AML-193 (cell line): Measurements from ENCODE around the gene COPS4.
"Not testable (repeated sequence)": the region's sequence is repeated elsewhere in the genome, so short reads cannot be mapped to it uniquely, and the experiment has no call there.

Experiments
- DNase-seq, 2 experiments: peaks; one replicate each; lab custom pipeline; 2025; lab: John Stamatoyannopoulos, UW

COPS4 gene

DNA sequence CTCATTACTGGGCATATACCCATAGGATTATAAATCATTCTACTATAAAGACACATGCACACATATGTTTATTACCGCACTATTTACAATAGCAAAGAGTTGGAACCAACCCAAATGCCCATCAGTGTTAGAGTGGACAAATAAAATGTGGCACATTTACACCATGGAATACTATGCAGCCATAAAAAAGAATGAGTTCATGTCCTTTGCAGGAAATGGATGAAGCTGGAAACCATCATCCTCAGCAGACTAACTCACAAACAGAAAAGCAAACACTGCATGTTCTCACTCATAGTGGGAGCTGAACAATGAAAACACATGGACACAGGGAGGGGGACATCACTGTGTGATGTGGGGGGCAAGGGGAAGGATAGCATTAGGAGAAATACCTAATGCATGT is 11.4 kb upstream of the COPS4 start:
- not testable (repeated sequence) for DNase-seq

DNA sequence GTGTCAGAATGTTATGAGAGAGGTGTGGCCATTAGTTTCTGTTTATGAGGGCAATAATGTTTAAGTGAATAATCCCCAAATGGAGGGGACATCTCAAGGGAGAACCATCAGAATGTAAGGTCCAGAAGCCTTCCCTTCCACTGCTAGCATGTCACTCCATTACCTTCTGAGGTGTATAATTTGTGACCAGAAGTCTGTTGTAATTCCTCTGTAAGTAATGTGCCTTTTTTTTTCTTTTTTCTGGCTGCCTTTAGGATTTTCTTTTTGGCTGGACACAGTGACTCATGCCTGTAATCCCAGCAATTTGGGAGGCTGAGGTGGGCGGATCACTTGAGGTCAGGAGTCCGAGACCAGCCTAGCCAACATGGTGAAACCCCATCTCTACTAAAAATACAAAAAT is 10.8 kb upstream of the COPS4 start:
- DNase-seq: no peak

DNA sequence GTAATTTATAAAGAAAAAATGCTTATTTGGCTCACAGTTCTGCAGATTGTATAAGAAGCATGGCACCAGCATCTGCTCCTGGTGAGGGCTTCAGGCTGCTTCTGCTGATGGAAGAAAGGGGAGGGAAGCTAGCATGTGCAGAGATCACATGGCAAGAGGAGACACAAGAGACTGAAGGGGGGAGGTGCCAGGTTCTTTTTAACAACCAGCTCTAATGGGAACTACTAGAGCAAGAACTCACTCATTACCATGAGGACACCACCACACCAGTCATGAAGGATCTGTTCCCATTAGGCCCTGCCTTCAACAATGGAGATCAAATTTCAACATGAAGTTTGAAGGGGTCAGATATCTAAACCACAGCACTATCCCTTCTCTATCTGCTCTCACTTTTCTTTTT is 9.4 kb upstream of the COPS4 start:
- no peak for DNase-seq

DNA sequence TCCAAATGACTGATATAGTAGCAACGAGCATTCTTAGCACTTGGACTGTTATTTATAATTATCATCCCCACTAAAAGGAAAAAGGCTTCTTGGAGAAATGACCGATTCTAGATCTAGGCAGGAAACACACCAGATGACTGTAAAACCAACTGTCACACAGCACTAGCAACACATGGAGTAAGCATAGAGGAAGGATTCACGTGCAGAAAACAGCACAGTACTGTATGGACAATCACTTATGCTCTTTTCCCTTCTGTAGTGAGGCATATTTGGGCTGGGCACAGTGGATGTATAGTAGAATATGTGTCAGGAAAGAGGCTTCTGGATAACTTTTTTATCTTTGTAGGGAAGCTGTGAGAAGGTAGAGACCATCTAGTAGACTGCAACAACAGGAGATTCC is 6.0 kb upstream of the COPS4 start:
- no peak for DNase-seq

DNA sequence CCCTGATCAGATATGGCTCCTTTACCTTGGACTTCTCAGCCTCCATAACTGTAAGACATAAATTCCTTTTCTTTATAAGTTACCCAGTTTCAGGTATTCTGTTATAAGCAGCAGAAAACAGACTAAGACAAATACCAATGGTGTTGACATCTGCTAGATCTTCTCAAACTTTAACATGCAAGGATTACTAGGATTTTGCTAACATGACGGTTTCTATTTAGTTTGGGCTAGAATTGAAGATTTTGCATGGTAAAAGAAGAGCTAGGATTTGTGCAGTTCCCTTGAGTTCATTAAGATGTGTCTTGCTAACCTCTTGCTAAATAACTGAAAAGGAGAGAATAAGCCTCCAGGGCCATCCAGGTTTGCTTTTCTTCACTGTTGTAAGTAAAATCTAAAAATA is 5.3 kb upstream of the COPS4 start:
- no peak for DNase-seq

DNA sequence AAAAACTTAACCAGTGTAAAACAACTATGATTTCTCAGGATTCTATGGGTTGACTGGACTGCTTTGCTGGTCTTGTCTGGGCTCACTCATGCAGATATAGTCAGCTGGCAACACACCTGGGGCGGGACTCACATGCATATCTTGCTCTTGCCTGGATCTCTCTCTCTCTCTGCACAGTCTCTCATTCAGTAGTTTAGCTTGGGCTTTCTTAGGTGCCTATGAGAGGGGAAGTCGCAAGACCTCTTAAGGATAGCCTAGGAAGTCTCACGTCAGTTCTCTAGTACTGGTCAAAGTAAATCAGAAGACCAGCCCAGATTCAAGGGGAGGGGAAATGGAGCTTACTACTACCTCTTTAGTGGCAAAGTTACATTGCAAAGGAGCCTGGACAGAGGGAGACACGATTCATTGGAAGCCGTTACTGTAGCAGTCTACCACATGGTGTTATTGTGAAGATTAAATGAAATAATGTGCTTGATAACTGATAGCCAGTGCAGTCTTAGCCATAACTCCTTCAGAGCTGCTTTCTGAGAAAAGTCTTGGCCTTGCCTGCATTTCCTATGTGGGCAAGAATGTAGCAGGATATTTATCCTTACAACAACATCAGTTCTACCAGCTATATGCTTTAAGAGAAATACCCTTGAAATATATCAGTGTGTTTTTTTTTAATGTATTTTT is 2.1 kb downstream of the COPS4 start:
- peak; percentile 30 to 47 for DNase-seq

DNA sequence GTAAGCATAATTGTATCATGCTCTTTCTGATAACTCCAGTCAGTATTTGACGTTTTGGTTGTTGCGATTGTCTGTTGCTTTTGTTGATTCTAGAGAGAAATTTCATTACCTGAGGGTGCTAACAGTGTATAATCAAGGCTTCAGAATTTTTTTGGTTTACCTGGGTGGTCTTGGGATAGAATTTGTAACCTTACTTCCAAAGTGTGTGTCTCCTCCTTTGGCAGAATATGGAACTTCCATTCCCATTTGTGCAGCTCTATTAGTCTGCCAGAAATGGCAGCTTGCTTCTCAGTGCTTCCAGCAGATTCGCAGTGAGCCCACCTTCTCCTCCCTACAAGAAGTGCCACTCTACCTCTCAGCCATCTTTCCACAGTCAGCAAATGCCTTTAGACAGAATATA is 5.3 kb downstream of the COPS4 start:
- no peak for DNase-seq

DNA sequence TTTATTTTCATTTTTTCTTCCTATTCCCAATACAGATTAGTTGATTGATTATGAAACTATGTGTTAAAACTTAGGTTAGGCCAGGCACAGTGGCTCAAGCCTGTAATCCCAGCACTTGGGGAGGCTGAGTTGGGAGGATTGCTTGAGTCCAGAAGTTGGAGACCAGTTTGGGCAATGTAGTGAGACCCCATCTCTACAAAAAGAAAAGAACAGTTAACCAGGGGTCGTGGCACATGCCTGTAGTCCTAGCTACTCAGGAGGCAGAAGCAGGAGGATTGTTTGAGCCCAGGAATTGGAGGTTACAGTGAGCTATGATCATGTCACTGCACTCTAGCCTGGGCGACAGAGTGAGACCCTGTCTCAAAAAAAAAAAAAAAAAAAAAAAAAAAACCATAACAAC is 8.2 kb downstream of the COPS4 start:
- not testable (repeated sequence) for DNase-seq

DNA sequence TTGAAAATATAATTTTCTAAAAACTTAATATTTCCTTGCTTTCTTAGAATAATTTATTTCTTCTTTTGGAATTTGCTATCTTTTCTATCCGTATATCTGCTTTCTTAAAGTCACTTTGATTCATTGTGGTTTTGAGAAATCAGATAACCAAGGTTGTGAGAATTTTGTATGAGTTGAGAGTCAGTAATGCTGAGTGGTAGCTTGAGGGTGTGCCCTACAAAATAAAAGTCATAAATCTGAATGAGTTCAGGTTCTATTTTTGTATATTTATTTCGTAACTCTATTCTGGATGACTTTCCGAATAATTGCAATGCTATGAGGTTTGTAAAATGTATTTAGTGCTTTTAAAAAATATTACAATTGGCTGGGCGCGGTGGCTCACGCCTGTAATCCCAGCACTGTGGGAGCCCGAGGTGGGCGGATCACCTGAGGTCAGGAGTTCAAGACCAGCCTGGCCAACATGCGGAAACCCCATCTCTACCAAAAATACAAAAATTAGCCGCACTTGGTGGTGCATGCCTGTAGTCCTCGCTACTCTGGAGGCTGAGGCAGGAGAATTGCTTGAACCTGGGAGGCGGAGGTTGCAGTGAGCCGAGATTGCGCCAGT is 8.9 kb downstream of the COPS4 start:
- no peak for DNase-seq

DNA sequence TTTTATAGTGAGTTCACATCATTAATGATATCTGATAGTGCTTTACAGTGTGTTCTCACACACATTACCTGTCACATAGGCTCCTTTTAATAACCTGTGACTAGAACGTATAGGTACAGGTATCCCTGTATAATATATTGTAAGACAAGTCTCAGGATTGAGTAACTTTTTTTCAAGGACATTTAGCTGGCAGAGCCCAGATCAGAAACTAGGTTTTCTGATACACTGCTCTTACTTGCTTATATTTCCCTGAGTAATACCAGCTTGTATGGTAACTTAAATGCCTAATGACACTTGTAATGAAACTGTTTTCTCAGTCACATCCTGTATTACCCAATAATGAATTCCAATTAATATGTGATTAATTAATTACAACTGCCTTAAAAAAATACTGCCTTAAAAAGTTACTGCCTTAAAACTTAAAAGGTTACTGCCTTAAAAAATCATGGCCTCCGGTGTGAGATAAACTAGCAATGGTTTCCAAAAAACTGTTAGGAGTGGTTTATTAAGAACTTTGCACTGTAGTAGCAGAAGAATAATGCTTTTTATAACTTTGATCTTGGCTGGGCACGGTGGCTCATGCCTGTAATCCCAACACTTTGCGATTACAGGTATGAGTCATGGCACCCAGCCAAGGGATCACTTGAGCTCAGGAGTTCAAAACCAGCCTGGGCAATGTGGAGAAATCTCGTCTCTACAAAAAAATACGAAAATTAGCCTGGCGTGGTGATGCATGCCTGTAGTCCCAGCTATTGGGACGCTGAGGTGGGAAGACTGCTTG is 11.9 kb downstream of the COPS4 start:
- DNase-seq: no peak

DNA sequence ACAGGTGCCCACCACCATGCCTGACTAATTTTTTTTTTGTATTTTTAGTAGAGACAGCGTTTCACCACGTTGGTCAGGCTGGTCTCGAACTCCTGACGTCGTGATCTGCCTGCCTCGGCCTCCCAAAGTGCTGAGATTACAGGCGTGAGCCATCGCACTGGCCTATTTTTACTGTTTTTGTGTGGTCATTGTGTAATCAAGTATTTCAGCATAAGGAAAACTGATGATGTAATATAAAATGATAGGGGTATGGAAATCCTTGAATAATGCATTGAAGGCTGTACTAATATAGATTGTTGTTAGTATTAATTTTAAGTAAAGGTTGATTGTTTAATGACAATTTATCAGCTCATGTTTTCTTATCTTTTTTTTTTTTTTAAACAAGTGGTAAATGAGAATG is 13.8 kb downstream of the COPS4 start:
- not testable (repeated sequence) for DNase-seq

DNA sequence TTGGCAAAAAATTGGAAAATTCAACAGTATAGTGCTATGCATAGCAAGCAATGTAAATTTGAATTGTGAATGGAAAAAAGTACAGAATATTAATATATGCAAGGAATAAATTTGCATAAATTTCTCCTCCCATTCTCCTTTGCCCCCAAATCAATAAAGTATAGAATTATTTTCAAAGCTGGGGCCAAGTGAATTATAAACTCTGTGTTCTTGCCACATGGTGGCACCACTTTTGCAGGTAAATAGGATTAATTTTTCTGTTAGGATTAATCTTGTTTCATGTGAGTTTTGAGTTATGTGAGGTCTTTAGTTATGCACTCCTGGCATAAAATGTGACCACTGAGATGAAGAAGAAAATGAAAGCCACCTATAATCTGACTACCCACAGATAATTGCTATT is 19.9 kb downstream of the COPS4 start:
- peak; percentile 34 to 47 for DNase-seq

DNA sequence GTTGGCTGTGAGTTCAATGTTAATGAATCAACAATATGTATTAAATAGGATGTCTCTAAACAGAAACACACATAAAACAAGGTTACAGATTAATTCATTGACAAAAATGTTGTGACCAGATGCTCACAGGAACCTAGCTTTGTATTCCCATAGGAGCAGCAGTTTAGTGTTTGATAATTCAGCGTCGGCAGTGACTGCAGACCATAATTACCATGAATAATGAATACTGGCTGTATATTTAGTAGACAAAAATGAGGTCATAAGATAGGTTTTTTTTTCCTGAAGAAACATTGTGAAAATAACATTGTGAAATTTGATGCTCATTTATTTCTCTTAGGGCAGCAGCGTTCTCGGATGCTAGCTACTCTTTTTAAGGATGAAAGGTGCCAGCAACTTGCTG is 27.8 kb downstream of the COPS4 start:
- no peak for DNase-seq

DNA sequence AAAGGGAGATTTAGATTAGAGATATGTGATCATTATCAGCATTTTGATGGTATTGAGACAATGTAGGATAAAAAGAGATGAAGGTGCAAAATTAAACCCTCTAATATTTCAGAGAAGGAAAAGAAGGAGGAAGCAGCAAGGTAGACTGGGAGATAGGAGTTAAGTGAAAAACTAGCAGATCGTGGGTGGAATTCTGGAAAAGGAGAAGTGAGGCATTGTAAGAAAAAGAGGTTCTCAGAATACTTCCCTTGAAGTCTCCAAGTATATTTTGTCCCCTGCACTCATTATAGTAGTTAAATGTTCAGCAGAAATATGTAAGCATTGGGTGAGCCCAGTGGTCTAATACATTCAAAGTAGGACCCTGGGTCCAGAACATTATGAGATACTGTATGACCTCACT is 30.3 kb downstream of the COPS4 start:
- DNase-seq: no peak

DNA sequence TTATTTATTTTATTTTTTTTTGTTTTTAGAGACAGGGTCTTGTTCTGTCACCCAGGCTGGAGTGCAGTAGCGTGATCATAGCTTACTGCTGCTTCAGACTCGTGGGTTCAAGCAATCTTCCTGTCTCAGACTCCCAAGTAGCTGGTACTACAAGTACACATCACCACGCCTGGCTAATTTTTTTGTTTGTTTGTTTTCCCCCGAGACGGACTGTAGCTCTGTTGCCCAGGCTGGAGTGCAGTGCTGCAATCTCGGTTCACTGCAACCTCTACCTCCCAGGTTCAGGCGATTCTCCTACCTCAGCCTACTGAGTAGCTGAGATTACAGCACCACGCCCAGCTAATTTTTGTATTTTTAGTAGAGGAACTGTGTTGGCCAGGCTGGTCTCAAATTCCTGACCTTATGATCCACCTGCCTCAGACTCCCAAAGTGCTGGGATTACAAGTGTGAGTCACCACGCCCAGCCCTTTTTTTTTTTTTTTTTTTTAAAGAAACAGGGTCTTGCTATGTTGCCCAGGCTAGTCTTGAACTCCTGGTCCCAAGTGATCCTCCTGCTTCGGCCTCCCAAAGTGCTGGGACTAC is 32.2 kb downstream of the COPS4 start:
- DNase-seq: no peak

DNA sequence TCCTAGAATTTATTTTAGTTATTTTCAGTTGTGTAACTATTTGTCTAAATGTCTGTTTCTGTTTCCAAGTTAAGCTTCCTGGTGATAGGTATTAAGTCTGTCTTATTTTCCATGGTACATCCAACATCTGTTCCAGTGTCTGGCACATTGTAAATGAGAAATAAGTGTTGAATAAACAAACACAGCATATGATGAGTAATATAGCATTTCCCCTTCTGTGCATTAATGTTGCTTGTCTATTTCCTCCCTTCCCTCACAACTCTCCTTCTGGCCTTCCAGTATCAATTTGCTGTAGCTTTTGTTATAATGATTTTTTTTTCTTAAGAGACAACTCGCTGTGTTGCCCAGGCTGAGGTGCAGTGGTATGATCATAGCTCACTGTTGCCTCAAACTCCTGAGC is 36.1 kb downstream of the COPS4 start:
- no peak for DNase-seq

DNA sequence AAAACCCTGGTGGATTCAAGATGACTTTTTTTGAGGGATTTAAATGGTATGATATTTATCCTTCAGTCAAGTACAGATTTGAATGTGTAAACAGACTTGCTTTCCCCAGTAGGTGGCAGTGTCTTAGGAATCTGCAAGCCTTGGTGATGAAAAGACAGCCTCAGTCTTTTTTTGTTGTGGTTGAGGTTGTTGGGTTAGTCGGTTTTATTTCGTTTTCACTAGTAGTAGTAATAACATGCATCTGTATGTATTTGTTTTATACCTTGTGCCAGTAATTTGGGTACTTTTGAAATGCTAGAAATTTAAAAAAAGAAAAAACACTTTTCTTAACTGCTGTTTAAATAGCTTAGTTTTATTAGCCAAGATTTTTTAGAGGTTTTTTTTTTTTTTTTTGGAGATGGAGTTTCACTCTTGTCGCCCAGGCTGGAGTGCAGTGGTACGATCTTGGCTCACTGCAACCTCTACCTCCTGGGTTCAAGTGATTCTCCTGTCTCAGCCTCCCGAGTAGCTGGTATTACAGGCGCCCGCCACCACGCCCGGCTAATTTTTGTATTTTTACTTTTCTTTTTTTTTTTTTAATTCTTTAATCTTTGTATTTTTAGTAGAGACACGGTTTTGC is 39.2 kb downstream of the COPS4 start:
- peak; percentile 89 to 90 for DNase-seq

DNA sequence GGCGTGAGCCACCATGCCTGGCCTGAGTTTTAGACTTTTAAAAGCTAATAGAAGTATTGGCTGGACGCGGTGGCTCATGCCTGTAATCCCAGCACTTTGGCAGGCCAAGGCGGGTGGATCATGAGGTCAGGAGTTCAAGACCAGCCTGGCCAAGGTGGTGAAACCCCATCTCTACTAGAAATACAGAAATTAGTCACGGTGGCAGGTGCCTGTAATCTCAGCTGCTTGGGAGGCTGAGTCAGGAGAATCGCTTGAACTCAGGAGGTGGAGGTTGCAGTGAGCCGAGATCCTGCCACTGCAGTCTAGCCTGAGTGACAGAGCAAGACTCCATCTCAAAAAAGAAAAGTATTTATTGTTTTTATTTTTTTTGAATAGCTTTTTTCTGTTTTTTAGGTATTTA is 39.8 kb downstream of the COPS4 start:
- not testable (repeated sequence) for DNase-seq

DNA sequence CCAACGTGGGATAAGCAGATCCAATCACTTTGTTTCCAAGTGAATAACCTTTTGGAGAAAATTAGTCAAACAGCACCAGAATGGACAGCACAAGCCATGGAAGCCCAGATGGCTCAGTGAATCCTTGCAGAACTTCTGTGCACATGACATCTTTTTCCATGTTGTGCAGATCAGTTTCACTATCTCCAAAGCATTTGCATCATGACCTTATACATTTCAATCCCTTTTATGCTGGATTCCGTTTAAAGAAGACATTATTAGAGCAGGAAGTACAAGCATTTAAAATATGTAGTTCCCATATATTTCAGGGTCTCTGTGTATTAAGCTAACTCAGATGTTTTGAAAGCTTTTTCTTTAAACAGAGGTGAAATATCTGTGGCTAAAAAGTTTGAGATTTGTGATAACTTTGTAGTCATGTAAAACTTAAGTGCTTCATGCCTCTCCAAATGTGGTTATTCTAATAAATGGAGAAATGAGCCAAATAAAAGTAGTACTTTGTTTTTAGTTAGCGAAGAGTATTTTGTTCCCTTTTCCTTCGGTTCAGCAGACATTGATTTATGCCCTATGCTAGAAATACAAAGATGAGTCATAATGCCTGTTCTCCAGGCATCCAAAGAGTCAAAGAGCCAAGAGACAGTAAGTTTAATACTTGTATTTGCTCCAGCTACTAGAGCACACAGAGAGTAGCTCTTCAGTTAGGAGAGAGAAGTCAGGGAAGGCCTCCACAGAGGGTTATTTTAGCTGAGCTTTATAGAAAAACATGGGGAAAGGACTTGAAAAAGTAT is 40.5 kb downstream of the COPS4 start:
- no peak for DNase-seq

DNA sequence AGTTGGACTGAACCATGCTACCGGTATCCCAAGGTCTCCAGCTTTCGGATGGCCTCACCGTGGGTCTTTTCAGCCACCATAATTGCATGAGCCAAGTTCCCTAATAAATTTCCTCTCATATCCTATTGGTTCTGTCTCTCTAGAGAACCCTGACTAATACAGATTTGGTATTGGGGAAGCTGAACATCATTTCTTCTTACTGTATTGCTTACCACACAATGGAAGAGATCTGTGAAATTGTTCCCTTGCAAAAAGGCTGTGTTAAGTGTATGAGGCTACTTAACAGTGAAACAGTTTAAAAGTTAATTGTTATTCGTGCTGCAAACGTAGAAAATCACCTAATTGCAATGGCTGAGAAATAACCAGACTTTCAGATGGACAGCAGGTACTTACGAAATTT is 45.6 kb downstream of the COPS4 start:
- DNase-seq: no peak

DNA sequence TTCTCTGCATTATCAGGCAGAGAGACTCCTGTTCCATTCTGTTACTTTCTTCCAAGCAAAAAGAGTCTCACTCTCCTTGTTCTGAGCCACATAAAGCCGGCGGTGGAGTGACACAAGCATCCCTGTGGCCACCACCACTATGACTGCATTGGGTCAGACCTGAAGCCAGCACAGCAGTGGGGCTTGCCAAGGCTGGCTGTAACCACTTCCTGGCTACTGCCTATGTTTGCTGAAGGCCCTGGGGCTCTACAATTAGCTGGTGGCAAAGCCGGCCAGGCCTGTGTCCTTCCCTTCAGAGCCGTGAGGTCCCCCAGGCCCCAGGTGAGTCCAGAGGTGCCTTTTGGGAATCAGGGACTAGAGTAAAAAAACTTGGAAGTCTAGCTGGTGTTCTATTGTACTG is 47.8 kb downstream of the COPS4 start:
- DNase-seq: peak; percentile 54 to 55
